Psoas muscle (tissue), 8 donors: ENCODE measurements around the gene RPTOR. TPM values are rescaled to one million over a fixed set of nuclear protein-coding genes. Genes with fewer than 3 reads are reported as not detected.

ENCODE experiments used
- ATAC-seq, 4 donors: fragments of 200-7000 bp; cut with Tn5 transposase; one replicate each; pipeline ENCODE4 v1.9.1; 2020; ENCODE audit warnings: moderate library complexity in 3 of 4, mild to moderate bottlenecking in 2 of 4
- DNase-seq, 2 donors: peaks; one replicate each; pipeline ENCODE4 v3.0.0-alpha.2; 2020
- H3K27ac ChIP-seq: fragments of 200-600 bp; one replicate; pipeline ENCODE4 v1.8.0; 2022
- H3K27me3 ChIP-seq, 3 donors: fragments of 200-600 bp in 1 of 3; one replicate each; pipeline versions ENCODE4 v1.6.1 to v1.8.0; 2013 to 2022; ENCODE audit warnings: low read length in 2 of 3, mild to moderate bottlenecking in 2 of 3, moderate library complexity in 1 of 3; ENCODE audit not compliant: insufficient read depth in 3 of 3
- H3K36me3 ChIP-seq, 2 donors: fragments of 200-600 bp in 1 of 2; one replicate each; pipeline versions ENCODE4 v1.6.1 to v1.8.0; 2013 to 2022; ENCODE audit warnings: low read depth in 1 of 2, mild to moderate bottlenecking in 1 of 2, moderate library complexity in 1 of 2; ENCODE audit not compliant: insufficient read depth in 1 of 2
- H3K4me1 ChIP-seq: fragments of 200-600 bp; one replicate; pipeline ENCODE4 v1.8.0; 2022
- H3K4me3 ChIP-seq: fragments of 200-600 bp; one replicate; pipeline ENCODE4 v1.8.0; 2022; ENCODE audit warnings: mild to moderate bottlenecking
- H3K9me3 ChIP-seq: fragments of 200-600 bp; one replicate; pipeline ENCODE4 v1.8.0; 2022
- CTCF ChIP-seq: fragments of 200-600 bp; IDR thresholded peaks from one replicate; pipeline ENCODE4 v1.8.0; 2022; ENCODE audit warnings: antibody characterized with exemption
- WGBS, 3 donors: extraction: QIAGEN DNeasy Blood & Tissue Kit; methylation state at CpG; one replicate each; pipeline versions ENCODE4 v1.1.6 to v1.1.7; 2013; 5-methylcytosine and 5-hydroxymethylcytosine counted together
- intact Hi-C, 2 donors: fragments of 100-400 bp; cut with DNase I; formaldehyde crosslinking; loops; one replicate each; pipeline versions ENCODE4 v1.11.0 to v1.14.2; 2022
- polyA plus RNA-seq, 3 donors: library from polyadenylated mRNA; stranded (reverse); fragments of 200-250 nt; gene quantifications; one replicate each; pipeline ENCODE4 v1.2.3, GENCODE V29; 2013
- total RNA-seq, 4 donors: library from RNA; stranded (reverse); fragmentation: NEBNext Ultra II Directional in 2 of 4; extraction: Animal tissue kit (Norgen Biotek cat#: 25700) in 2 of 4; gene quantifications; one replicate each; pipeline versions ENCODE4 v1.2.1 to v1.2.4, GENCODE V29; 2021 to 2023
- donor health status: healthy with polysubstance abuse.
- donor health status: DM: no; HTN: no; CAD: no; lungs with moderate emphysema.
- donor health status: Bipolar disorder and iron deficiency.
- donor health status: healthy.
- donor health status: DM: yes; HTN: yes; CAD: no.
- donor health status: DM: no; HTN: no; CAD: no.
- donor health status: DM: no; HTN: no; CAD: no.
- donor health status: DM: yes; HTN: yes; CAD: no.

RPTOR gene
- total and polyA plus RNA-seq, 7 donors: 13.6 to 82.2 (median 32.5) TPM

- intact Hi-C loops: no loop called here
- no peak for DNase-seq
- no peaks in the 10 kb centered on the region for H3K9me3 ChIP-seq
- peak in 1 of 4 donors; percentile 26 for ATAC-seq
- H3K27ac ChIP-seq: no peak overlapping the region
- H3K27me3 ChIP-seq: no peaks in the 10 kb centered on the region
- 81 to 92% (median 84%) methylated on average over 3 of the region's 3 CpGs for WGBS, 3 donors
- H3K36me3 ChIP-seq: peaks cover 0 to 17% of the 10 kb centered on the region in 2 donors
- no peak for TF ChIP-seq CTCF
- H3K4me3 ChIP-seq: no peak overlapping the region
- peaks cover 5% of the 10 kb centered on the region for H3K4me1 ChIP-seq
Observed at GRCh38 chr17:80704381-80704819, 159.8 kb downstream of the RPTOR start.

DNA sequence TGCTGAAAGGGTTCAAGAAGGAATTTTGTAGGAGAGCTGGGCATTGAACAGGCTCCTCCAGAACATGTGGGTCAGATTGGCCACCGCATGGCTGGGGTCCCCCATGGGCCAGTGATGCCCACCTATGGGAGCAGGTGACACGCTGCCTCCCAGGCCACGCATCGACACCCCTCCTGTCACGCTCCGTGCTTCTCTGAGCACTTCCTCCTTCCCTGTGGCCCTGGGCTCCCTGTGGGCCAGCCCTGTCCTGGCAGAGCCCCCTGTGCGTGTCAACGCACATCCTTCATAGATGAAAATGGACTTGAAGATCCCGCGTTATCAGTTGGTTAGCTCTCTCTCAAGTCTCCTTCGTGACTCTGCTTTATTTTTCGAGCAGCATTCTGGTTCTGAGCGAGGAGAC lies 160.3 kb downstream of the RPTOR start:
- 89 to 95% (median 93%) methylated on average over 12 to 13 of the region's 13 CpGs for WGBS, 3 donors

DNA sequence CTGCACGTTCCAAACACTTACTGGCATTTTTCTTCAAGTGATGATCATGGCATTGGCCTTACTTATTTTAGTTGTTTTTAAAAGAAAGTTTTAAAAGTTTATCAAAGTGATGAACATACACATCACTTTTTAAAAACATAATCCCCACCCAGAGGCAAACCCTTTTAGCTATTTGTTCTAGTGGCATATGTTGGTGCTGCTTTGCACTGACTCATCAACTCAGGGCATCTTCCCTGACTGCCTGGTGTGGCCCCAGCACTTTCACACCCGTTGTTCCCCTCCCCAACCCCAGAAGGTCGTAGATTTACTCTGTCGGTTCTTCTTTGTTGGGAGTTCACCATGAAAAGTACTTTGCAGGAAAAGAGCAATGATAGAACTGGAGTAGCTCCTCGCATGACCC lies 161.3 kb downstream of the RPTOR start:
- DNase-seq: no peak
- intact Hi-C loops: no loop called here
- TF ChIP-seq CTCF: no peak
- no peak overlapping the region for H3K27ac ChIP-seq
- no peaks in the 10 kb centered on the region for H3K9me3 ChIP-seq
- no peak overlapping the region for H3K4me3 ChIP-seq
- ATAC-seq: no peak
- no peaks in the 10 kb centered on the region for H3K27me3 ChIP-seq
- H3K36me3 ChIP-seq: peaks cover 0 to 20% of the 10 kb centered on the region in 2 donors
- WGBS, 3 donors: 68 to 73% (median 69%) methylated on average over 5 of the region's 5 CpGs
- peaks cover 5% of the 10 kb centered on the region for H3K4me1 ChIP-seq

More for the DNA sequence above, 160.3 kb downstream of the RPTOR start:
- DNase-seq: no peak
- no peaks in the 10 kb centered on the region for H3K9me3 ChIP-seq
- intact Hi-C loops: no loop called here
- peaks cover 5% of the 10 kb centered on the region for H3K4me1 ChIP-seq
- H3K27ac ChIP-seq: no peak overlapping the region
- peaks cover 0 to 20% of the 10 kb centered on the region in 2 donors for H3K36me3 ChIP-seq
- no peak overlapping the region for H3K4me3 ChIP-seq
- peak in 1 of 4 donors; percentile 25 for ATAC-seq
- TF ChIP-seq CTCF: no peak
- H3K27me3 ChIP-seq: no peaks in the 10 kb centered on the region

- H3K9me3 ChIP-seq: no peaks in the 10 kb centered on the region
- no peak for DNase-seq
- peaks cover 5% of the 10 kb centered on the region for H3K4me1 ChIP-seq
- H3K27ac ChIP-seq: no peak overlapping the region
- peaks cover 0 to 20% of the 10 kb centered on the region in 2 donors for H3K36me3 ChIP-seq
- H3K27me3 ChIP-seq: no peaks in the 10 kb centered on the region
- no peak overlapping the region for H3K4me3 ChIP-seq
- TF ChIP-seq CTCF: no peak
- intact Hi-C loops: no loop called here
- WGBS, 3 donors: 71 to 74% (median 73%) methylated on average over 5 of the region's 5 CpGs
- ATAC-seq: no peak
Observed at GRCh38 chr17:80706463-80706867, 161.8 kb downstream of the RPTOR start.

GRCh38 chr17:80708480-80708879 lies 163.8 kb downstream of the RPTOR start:
- H3K4me1 ChIP-seq: peaks cover 12% of the 10 kb centered on the region
- no peak for DNase-seq
- no peak overlapping the region for H3K27ac ChIP-seq
- no peak for ATAC-seq
- H3K4me3 ChIP-seq: no peak overlapping the region
- WGBS, 3 donors: 87 to 89% (median 89%) methylated on average over 6 of the region's 6 CpGs
- H3K27me3 ChIP-seq: no peaks in the 10 kb centered on the region
- intact Hi-C loops: no loop called here
- peaks cover 0 to 20% of the 10 kb centered on the region in 2 donors for H3K36me3 ChIP-seq
- no peaks in the 10 kb centered on the region for H3K9me3 ChIP-seq
- no peak for TF ChIP-seq CTCF
